ENCODE measurements around the gene CBLC.

DNA sequence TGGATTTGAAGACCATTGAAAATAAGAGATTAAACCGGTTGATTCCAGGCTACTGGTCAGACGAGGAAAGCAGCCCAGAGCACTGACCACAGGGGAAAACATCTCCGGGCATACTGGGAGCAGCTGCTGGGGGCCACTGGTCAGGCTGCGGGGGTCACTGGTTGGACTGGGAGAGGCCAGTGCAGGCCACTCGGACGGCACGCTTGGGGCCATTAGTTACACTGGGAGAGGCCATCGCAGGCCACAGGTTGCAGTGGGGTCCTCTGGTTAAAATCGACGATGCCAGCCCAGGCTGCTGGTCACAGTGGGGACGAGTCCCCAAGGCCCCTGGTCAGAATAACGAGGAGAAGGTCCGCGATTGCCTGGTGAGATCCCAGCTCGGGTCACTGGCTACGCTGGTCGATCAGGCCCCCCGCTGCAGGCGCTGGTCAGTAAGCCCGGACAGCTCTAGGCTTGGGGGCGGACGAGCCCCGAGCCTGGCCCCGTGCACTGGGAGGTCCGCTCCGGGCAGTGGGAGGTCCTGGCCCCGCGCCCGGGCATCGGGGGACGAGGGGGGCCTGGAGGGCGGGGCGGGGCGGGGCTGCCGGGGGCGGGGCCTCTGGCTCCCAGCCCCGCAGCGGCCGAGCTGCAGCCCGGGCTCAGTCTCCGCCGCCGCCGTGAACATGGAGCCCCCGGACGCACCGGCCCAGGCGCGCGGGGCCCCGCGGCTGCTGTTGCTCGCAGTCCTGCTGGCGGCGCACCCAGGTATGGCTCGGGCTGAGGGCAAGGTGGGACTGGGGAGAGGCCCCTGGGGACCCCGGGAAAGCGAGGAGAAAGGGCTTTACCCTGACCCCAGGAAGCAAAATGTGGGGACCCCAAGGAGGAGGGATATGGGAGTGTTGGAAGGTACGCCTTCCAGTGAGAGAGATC lies 31.0 kb downstream of the CBLC start, which contains the start of gene BCAM:
- TF ChIP-seq, protein P1, sequence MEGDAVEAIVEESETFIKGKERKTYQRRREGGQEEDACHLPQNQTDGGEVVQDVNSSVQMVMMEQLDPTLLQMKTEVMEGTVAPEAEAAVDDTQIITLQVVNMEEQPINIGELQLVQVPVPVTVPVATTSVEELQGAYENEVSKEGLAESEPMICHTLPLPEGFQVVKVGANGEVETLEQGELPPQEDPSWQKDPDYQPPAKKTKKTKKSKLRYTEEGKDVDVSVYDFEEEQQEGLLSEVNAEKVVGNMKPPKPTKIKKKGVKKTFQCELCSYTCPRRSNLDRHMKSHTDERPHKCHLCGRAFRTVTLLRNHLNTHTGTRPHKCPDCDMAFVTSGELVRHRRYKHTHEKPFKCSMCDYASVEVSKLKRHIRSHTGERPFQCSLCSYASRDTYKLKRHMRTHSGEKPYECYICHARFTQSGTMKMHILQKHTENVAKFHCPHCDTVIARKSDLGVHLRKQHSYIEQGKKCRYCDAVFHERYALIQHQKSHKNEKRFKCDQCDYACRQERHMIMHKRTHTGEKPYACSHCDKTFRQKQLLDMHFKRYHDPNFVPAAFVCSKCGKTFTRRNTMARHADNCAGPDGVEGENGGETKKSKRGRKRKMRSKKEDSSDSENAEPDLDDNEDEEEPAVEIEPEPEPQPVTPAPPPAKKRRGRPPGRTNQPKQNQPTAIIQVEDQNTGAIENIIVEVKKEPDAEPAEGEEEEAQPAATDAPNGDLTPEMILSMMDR (conservative IDR thresholded peaks at IDR 0.05 in 1 of 2, IDR thresholded peaks at IDR 0.05 in 1 of 2; ENCODE audit: extremely low read depth in 1 of 2, insufficient read depth in 1 of 2, low read depth in 1 of 2, low read length in 2 of 2): no peak
- no peak for TF ChIP-seq EZH2 (IDR thresholded peaks at IDR 0.05; ENCODE audit: borderline replicate concordance, low read length)

Data from mammary epithelial cell (primary cell).